GM12874 (cell line): Measurements from ENCODE around the gene BCAS2.

Experiments
- TF ChIP-seq, protein P1 (sequence below): IDR thresholded peaks from 2 replicates; pipeline ENCODE4 v1.5.1; 2011; ENCODE audit warnings: low read depth, mild to moderate bottlenecking, control low read depth, low read length, moderate library complexity; ENCODE audit not compliant: insufficient read depth

The BCAS2 gene

DNA sequence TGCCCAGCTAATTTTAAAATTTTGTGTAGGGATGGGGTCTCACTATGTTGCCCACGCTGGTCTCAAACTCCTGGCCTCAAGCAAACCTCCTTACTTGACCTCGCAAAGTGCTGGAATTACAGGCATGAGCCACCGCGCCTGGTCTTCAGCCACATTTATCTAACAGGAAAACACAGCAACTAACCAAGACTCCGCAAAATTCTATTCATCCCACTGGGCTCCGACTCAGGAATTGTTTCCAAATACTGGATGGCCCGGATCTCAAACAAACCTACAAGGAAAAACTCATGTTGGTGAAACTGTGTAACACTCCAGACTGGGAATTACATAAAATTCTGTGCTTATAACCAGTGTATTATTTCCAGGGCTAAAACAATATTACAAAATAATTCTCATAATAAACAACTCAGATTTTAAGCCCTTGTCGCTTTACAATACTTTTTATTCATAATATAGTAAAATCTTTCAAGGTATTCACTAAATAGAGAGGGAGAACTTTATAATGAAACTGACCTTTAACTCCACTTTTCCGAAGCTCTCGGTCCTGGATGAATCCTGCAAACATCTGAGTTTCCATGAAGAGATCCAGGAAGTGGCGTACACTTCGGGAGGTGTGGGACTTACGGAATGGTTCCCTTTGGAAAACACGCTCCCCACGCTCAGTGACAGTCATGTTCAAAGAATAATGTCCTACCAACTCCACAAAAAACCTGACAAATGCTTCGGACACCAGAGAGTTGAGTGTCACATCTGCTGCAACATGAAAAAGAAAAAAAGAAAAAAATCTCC is 6.0 kb upstream of the BCAS2 start:
- TF ChIP-seq, protein P1, sequence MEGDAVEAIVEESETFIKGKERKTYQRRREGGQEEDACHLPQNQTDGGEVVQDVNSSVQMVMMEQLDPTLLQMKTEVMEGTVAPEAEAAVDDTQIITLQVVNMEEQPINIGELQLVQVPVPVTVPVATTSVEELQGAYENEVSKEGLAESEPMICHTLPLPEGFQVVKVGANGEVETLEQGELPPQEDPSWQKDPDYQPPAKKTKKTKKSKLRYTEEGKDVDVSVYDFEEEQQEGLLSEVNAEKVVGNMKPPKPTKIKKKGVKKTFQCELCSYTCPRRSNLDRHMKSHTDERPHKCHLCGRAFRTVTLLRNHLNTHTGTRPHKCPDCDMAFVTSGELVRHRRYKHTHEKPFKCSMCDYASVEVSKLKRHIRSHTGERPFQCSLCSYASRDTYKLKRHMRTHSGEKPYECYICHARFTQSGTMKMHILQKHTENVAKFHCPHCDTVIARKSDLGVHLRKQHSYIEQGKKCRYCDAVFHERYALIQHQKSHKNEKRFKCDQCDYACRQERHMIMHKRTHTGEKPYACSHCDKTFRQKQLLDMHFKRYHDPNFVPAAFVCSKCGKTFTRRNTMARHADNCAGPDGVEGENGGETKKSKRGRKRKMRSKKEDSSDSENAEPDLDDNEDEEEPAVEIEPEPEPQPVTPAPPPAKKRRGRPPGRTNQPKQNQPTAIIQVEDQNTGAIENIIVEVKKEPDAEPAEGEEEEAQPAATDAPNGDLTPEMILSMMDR, result no peak

DNA sequence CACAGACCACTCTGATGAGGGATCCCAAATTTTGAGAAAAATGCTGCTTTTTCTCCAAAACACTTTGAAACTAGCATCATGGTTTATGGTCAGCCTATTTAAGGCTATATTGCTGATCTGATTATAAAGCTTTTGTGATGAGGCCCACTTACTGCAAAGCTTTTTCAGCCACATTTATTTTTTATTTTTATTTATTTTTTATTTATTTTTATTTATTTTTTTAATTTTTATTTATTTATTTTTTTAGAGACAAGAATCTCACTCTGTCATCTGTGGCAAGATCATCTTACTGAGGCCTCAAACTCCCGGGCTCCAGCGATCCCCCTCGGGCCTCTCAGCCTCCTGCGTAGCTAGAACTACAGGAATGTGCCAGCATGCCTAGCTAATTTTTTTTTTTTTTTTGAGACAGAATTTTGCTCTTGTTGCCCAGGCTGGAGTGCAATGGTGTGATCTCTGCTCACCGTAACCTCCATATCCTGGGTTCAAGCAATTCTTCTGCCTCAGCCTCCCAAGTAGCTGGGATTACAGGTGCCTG is 5.2 kb upstream of the BCAS2 start:
- TF ChIP-seq, protein P1, result no peak

DNA sequence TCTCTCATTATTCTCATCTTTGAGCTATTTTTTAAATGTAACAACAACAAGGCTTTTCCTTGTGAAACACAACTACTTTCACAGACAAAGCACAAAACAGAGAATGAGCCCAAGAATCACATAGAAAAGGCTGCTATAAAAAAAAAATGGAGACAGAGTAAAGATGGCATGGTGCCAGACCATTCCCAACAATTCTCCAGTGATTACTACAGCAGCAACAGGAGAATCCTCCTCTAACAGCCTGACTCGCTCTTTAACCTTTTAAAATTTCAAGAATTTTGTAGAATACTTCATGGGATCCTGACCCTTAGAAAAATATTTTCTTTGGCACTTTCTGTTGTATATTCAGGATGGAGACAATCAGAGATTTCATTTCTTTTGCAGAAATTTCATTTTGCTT is 3.8 kb upstream of the BCAS2 start:
- TF ChIP-seq, protein P1, result no peak

DNA sequence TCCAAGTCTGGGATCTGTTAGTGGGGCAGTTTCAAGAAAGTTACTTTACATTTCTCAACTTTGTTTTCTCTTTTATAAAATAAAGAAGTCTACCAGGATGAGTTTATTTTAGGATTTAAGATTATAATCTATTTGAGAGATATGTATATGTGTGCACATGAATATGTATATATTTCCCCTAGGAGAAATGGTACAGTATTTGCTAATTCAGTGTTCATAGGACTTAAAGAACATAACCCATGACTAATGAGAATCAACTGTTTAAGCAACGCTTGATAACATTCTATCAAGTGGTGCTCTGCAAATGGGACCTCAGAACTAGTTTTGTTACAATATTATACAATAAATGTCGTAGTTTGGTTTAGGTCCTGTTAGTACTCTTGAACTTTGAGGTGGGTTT is 7.0 kb downstream of the BCAS2 start:
- TF ChIP-seq, protein P1, result no peak

- TF ChIP-seq, protein P1, result no peak
Observed at GRCh38 chr1:114564141-114564540, 17.3 kb downstream of the BCAS2 start.

- TF ChIP-seq, protein P1, result no peak
Observed at GRCh38 chr1:114561333-114561732, 20.1 kb downstream of the BCAS2 start.

DNA sequence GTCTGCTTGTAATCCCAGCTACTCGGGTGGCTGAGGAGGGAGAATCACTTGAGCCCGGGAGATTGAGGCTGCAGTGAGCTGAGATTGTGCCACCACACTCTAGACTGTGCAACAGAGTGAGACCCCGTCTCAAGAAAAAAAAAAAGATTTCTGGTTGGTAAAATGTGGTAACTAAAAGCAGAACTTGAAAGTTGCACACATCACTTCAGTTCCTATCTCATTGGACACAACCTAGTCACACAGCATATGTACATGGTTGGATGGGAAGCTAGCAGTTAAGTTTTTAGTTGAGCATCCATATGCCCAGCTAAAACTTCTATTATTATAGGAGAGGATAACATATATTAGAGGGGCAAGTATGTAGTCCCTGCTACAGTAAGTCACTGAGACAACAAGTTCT is 22.1 kb downstream of the BCAS2 start:
- TF ChIP-seq, protein P1, result no peak
